ENCODE data around the gene GALNTL6. TPM values are rescaled to one million over a fixed set of nuclear protein-coding genes. Genes with fewer than 3 reads are reported as not detected.

The GALNTL6 gene
- total RNA-seq, 1 donor from 2014 or later: 1.7 TPM

- H3K9me3 Mint-ChIP-seq: no peaks in the 10 kb centered on the region
- no peak overlapping the region for H3K4me3 Mint-ChIP-seq
- DNase-seq (ENCODE audit: extremely low spot score, unreplicated experiment): no peak
- peaks cover 10% of the 10 kb centered on the region for H3K27me3 Mint-ChIP-seq
- H3K4me1 Mint-ChIP-seq (ENCODE audit: unreplicated experiment): no peaks in the 10 kb centered on the region
- H3K27ac Mint-ChIP-seq: no peak overlapping the region
- peak; percentile 20 for TF ChIP-seq CTCF (conservative IDR thresholded peaks at IDR 0.05)
- no peaks in the 10 kb centered on the region for H3K36me3 Mint-ChIP-seq
These were observed 853.6 kb downstream of the GALNTL6 start for GRCh38 chr4:172666711-172667368.

GRCh38 chr4:172674811-172675210 is 861.6 kb downstream of the GALNTL6 start:
- Mint-ChIP-seq H3K36me3 (no peaks in the 10 kb centered on the region), H3K4me1 (ENCODE audit: unreplicated experiment) (peaks cover 5% of the 10 kb centered on the region), H3K4me3 (no peak overlapping the region), H3K27ac (no peak overlapping the region), H3K27me3 (no peaks in the 10 kb centered on the region), H3K9me3 (peaks cover 12% of the 10 kb centered on the region)
- DNase-seq (ENCODE audit: extremely low spot score, unreplicated experiment): no peak
- no peak for TF ChIP-seq CTCF (conservative IDR thresholded peaks at IDR 0.05)

- Mint-ChIP-seq H3K27me3 (no peaks in the 10 kb centered on the region), H3K4me3 (no peak overlapping the region), H3K27ac (no peak overlapping the region), H3K36me3 (no peaks in the 10 kb centered on the region), H3K9me3 (peaks cover 12% of the 10 kb centered on the region), H3K4me1 (ENCODE audit: unreplicated experiment) (peaks cover 5% of the 10 kb centered on the region)
- no peak for DNase-seq (ENCODE audit: extremely low spot score, unreplicated experiment)
- TF ChIP-seq CTCF (conservative IDR thresholded peaks at IDR 0.05): no peak
These were observed 862.0 kb downstream of the GALNTL6 start for GRCh38 chr4:172675232-172675631.

- TF ChIP-seq CTCF (conservative IDR thresholded peaks at IDR 0.05): no peak
- no peaks in the 10 kb centered on the region for H3K27me3 Mint-ChIP-seq
- H3K4me1 Mint-ChIP-seq (ENCODE audit: unreplicated experiment): peaks cover 5% of the 10 kb centered on the region
- no peak overlapping the region for H3K27ac Mint-ChIP-seq
- no peaks in the 10 kb centered on the region for H3K36me3 Mint-ChIP-seq
- DNase-seq (ENCODE audit: extremely low spot score, unreplicated experiment): no peak
- H3K4me3 Mint-ChIP-seq: no peak overlapping the region
- no peaks in the 10 kb centered on the region for H3K9me3 Mint-ChIP-seq
These were observed 867.5 kb downstream of the GALNTL6 start for GRCh38 chr4:172680691-172681090.

- Mint-ChIP-seq H3K4me1 (ENCODE audit: unreplicated experiment) (no peaks in the 10 kb centered on the region), H3K36me3 (no peaks in the 10 kb centered on the region), H3K27me3 (no peaks in the 10 kb centered on the region), H3K27ac (no peak overlapping the region), H3K9me3 (no peaks in the 10 kb centered on the region), H3K4me3 (no peak overlapping the region)
- DNase-seq (ENCODE audit: extremely low spot score, unreplicated experiment): no peak
- no peak for TF ChIP-seq CTCF (conservative IDR thresholded peaks at IDR 0.05)
These were observed 869.8 kb downstream of the GALNTL6 start for GRCh38 chr4:172683021-172683420.
